AG04450 (cell line): ENCODE results near the gene LMF1. TPM values are rescaled to one million over a fixed set of nuclear protein-coding genes. Genes with fewer than 3 reads are reported as not detected.

Experiments
- CTCF ChIA-PET: fragments of 300-600, 350-600 bp; formaldehyde crosslinking; extraction: SDS; loops from one replicate; lab custom pipeline; 2022; ENCODE audit warnings: antibody characterized with exemption, inconsistent platforms; lab: Charles Lee
- POLR2A ChIA-PET: fragments of 350-600 bp; formaldehyde crosslinking; extraction: SDS; loops from one replicate; lab custom pipeline; 2021; ENCODE audit warnings: antibody characterized with exemption, inconsistent platforms; lab: Yijun Ruan, JAX
- DNase-seq: peaks from one replicate; pipeline ENCODE4 v3.0.0-alpha.2; 2011; ENCODE audit warnings: low read depth, low spot score
- H3K27ac ChIP-seq: one replicate; pipeline ENCODE4 v1.5.1; 2012; ENCODE audit warnings: low read depth, low read length, control low read depth
- H3K27me3 ChIP-seq: one replicate; pipeline ENCODE4 v1.6.0; 2012; ENCODE audit warnings: low read length; ENCODE audit not compliant: control insufficient read depth, insufficient read depth
- H3K4me3 ChIP-seq: 2 replicates; pipeline ENCODE4 v1.5.1; 2011; ENCODE audit warnings: mild to moderate bottlenecking, low read depth, low read length, control low read depth
- H3K9me3 ChIP-seq: 2 replicates; pipeline ENCODE4 v1.5.1; 2012; ENCODE audit warnings: low read length; ENCODE audit not compliant: control insufficient read depth, insufficient read depth
- polyA plus RNA-seq: library from polyadenylated mRNA; depleted of rRNA; stranded (reverse); fragments of >200 nt; gene quantifications from 2 replicates; pipeline ENCODE4 v1.2.3, GENCODE V29; 2011; rRNA removed
- TF ChIP-seq, protein P1 (sequence below): IDR thresholded peaks from 2 replicates; pipeline ENCODE4 v1.5.1; 2011; ENCODE audit warnings: low read depth, low read length, control low read depth, inconsistent platforms

The LMF1 gene
- polyA plus RNA-seq, 1 experiment = 11.8 TPM

DNA sequence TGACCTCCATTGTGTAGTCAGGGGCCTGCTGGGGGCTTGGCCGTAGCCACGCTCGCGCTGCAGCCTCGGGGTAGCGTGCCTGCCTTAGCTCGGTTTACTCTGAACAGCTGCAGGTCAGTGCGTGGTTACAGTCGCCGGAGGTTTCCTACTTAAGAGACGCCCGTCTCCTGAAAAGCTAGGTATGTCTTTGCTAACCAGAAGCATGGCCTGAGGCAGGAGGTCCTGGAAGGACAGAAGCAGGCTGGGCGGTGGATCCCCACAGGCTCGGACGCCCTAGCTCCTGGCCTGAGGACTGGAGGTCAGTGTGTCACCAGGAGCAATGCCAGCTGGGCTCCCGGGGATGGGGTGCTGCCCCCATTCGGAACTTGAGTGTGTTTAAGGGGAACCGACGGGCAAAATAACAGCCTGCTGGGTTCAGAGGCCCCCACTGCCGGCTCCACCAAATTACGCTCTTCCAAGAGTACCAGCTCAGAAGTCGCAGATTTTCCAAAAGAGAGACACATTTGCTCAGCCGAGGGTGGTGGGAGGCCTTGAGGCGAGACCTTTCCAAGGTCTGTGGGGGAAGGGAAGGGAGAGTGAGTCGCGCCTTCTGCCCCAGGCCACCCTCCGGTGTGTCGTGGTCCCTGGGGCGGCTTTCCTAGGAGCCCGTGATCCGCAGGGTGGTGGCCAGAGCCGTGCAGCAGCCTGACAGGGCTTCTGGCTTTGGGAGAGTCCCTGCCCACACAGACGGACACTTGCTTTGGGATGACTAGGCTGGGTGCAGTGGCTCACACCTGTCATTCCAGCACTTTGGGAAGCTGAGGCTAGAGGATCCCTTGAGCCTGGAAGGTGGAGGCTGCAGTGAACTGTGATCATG, 166.4 kb downstream of the LMF1 start:
- no peak for DNase-seq
- CTCF ChIA-PET = no interaction called here
- Histone ChIP-seq H3K27ac (no peak overlapping the region), H3K4me3 (no peak overlapping the region), H3K27me3 (peaks cover 23% of the 10 kb centered on the region), H3K9me3 (peaks cover 10% of the 10 kb centered on the region)
- POLR2A ChIA-PET = no interaction called here
- TF ChIP-seq, protein P1, sequence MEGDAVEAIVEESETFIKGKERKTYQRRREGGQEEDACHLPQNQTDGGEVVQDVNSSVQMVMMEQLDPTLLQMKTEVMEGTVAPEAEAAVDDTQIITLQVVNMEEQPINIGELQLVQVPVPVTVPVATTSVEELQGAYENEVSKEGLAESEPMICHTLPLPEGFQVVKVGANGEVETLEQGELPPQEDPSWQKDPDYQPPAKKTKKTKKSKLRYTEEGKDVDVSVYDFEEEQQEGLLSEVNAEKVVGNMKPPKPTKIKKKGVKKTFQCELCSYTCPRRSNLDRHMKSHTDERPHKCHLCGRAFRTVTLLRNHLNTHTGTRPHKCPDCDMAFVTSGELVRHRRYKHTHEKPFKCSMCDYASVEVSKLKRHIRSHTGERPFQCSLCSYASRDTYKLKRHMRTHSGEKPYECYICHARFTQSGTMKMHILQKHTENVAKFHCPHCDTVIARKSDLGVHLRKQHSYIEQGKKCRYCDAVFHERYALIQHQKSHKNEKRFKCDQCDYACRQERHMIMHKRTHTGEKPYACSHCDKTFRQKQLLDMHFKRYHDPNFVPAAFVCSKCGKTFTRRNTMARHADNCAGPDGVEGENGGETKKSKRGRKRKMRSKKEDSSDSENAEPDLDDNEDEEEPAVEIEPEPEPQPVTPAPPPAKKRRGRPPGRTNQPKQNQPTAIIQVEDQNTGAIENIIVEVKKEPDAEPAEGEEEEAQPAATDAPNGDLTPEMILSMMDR = no peak

DNA sequence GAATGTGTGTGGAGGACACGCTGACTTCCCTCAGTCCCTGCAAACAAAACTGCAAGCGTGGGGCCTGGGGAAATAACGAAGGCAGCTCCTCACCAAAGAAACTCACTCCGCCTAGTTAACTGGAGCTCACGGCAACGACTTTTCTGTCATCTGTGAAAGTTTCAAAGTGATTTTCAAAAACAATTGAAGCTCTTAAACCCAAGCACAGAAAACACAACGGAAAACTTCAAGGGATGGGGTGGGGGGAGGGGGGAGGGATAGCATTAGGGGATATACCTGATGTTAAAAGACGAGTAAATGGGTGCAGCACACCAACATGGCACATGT, 167.1 kb downstream of the LMF1 start:
- CTCF ChIA-PET = no interaction called here
- Histone ChIP-seq H3K4me3 (no peak overlapping the region), H3K9me3 (peaks cover 3% of the 10 kb centered on the region), H3K27ac (no peak overlapping the region), H3K27me3 (peaks cover 23% of the 10 kb centered on the region)
- TF ChIP-seq, protein P1 = no peak
- POLR2A ChIA-PET = no interaction called here
- no peak for DNase-seq

Other genes with a start within 250 kb of the LMF1 start
- 5.3 and 6.7 TPM in 2 replicates for gene ANTKMT, start 249.8 kb downstream of the LMF1 start, polyA plus RNA-seq
- 1.1 and 1.5 TPM in 2 replicates for gene CCDC78, start 244.5 kb downstream of the LMF1 start, polyA plus RNA-seq
- gene HAGHL, start 243.9 kb downstream of the LMF1 start, polyA plus RNA-seq = 4.2 and 5.5 TPM in 2 replicates
- 14.4 and 17.6 TPM in 2 replicates for gene CIAO3, start 230.0 kb downstream of the LMF1 start, polyA plus RNA-seq
- gene MSLN, start 210.2 kb downstream of the LMF1 start, polyA plus RNA-seq = 0.11 and 0.17 TPM in 2 replicates
- gene RPUSD1, start 182.6 kb downstream of the LMF1 start, polyA plus RNA-seq = 9.2 and 13.5 TPM in 2 replicates
- 1.1 and 2.1 TPM in 2 replicates for gene CHTF18, start 182.4 kb downstream of the LMF1 start, polyA plus RNA-seq
- gene GNG13, start 170.2 kb downstream of the LMF1 start, polyA plus RNA-seq = not detected in 2 replicates
- gene SOX8, start 10.8 kb upstream of the LMF1 start, polyA plus RNA-seq = 0.04 TPM in 1 of 2 replicates, not detected in the other
- not detected in 2 replicates for gene SSTR5, start 101.8 kb upstream of the LMF1 start, polyA plus RNA-seq
- not detected in 2 replicates for gene C1QTNF8, start 125.3 kb upstream of the LMF1 start, polyA plus RNA-seq
- 1.5 and 2.1 TPM in 2 replicates for gene CACNA1H, start 182.1 kb upstream of the LMF1 start, polyA plus RNA-seq